ENCODE results near the gene RHEBL1. TPM values are rescaled to one million over a fixed set of nuclear protein-coding genes. Genes with fewer than 3 reads are reported as not detected.

The RHEBL1 gene
- total and polyA plus RNA-seq, 2 of the 8 experiments (the other 6 are each of a cell fraction or from before 2014, with no cell fraction given), result 7.5 to 9.4 TPM

DNA sequence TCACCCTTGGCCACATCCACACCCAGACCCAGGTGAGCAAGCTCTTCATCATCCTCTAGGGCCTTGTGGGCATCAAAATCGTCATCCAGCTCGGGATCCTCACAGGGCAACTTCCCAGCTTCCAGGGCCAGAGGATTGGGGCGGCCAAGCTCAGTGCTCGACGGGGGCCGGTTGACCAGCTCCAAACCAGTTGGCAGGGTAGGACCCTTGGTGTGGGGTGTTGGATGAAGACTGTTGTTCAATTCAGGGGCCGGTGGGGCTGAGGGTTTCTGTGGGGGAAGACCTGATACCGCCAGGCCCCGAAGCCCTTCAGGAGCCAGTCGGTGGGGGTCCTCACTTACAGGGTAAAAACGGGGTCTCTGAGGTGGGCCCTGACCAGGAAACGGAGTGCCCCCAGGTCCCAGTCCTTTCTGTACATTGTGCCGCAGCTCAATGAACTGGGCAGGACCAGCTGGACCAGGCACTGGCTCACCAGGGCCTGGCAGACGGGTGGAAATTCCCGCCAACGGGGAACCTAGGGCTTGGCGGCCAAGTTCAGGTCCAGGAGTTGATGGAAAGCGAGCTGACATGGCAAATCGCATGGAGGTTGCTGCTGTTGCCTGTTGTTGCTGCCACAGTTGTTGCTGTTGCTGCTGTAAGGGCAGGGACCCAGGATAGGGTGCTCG is 31.4 kb downstream of the RHEBL1 start:
- no peak for TF ChIP-seq KDM1A (IDR thresholded peaks at IDR 0.05; ENCODE audit: borderline replicate concordance, low read length)
- TF ChIP-seq, protein P1, sequence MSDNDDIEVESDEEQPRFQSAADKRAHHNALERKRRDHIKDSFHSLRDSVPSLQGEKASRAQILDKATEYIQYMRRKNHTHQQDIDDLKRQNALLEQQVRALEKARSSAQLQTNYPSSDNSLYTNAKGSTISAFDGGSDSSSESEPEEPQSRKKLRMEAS (IDR thresholded peaks at IDR 0.05), result no peak
- TF ChIP-seq TEAD4 (IDR thresholded peaks at IDR 0.05; ENCODE audit: low read depth, low read length), result no peak
- TF ChIP-seq YY1 (IDR thresholded peaks at IDR 0.05; ENCODE audit: low read depth, low read length), result no peak
- TF ChIP-seq RXRA (IDR thresholded peaks at IDR 0.05; ENCODE audit: insufficient read depth, low read depth, low read length), result no peak
- no peak for TF ChIP-seq SP1 (IDR thresholded peaks at IDR 0.05; ENCODE audit: low read depth, low read length)
- no peak for TF ChIP-seq PHF8 (conservative IDR thresholded peaks at IDR 0.05; ENCODE audit: low read depth, low read length)
- no peak for TF ChIP-seq SRF (IDR thresholded peaks at IDR 0.05; ENCODE audit: low read depth, low read length)
- TF ChIP-seq EZH2 (IDR thresholded peaks at IDR 0.05; ENCODE audit: low read depth, low read length, severe bottlenecking), result no peak
- no peak for TF ChIP-seq FOSL1 (IDR thresholded peaks at IDR 0.05; ENCODE audit: insufficient read depth, low read depth, low read length)
- TF ChIP-seq POLR2A (IDR thresholded peaks at IDR 0.05; ENCODE audit: control extremely low read depth in 1 of 2, low read depth in 2 of 2, low read length in 2 of 2), result no peak
- H3K4me2 ChIP-seq (ENCODE audit: insufficient read depth in 1 of 2, low read depth in 2 of 2, low read length in 2 of 2), result no peak overlapping the region
- H4K20me1 ChIP-seq (replicated peaks in 1 of 2; ENCODE audit: control insufficient read depth in 1 of 2, insufficient read depth in 2 of 2, low read length in 2 of 2), result peaks cover 11 to 27% of the 10 kb centered on the region in 2 experiments
- no peak overlapping the region for H2AFZ ChIP-seq (ENCODE audit: low read length)
- H3K14ac ChIP-seq (ENCODE audit: insufficient read length), result no peak overlapping the region
- no peak overlapping the region for H2BK15ac ChIP-seq (ENCODE audit: low read length)
- no peak overlapping the region for H2AK5ac ChIP-seq (ENCODE audit: low read depth, low read length)
- POLR2A ChIA-PET (ENCODE audit: partially characterized antibody), result interaction anchor here (0.6 to 22.2 kb wide), 7 partner anchors 2 to 375 kb away, joined by 3 to 339 read pairs (median 4); partner anchors contain the start of gene KMT2D
- no peak overlapping the region for H4K8ac ChIP-seq (ENCODE audit: extremely low read depth, insufficient read depth, low read length)
- FAIRE-seq (no peak), DNase-seq (ENCODE audit: low read depth in 1 of 2, low spot score in 2 of 2) (no peak)
- no peak overlapping the region for H4K5ac ChIP-seq (ENCODE audit: insufficient read length, low read depth, low read length)
- no peak overlapping the region for H4K91ac ChIP-seq (replicated peaks; ENCODE audit: insufficient read length, low read length)
- H3K4me3 ChIP-seq (ENCODE audit: extremely low read depth in 1 of 4, insufficient read depth in 2 of 4, low read depth in 3 of 4, low read length in 4 of 4), result no peak overlapping the region
- no peaks in the 10 kb centered on the region for H3K23me2 ChIP-seq (ENCODE audit: low read depth, low read length)
- H2BK20ac ChIP-seq (ENCODE audit: low read length), result no peak overlapping the region
- H3K18ac ChIP-seq (ENCODE audit: extremely low read depth, low read length), result no peak overlapping the region
- no peaks in the 10 kb centered on the region for H3K79me2 ChIP-seq (ENCODE audit: control insufficient read depth in 1 of 2, insufficient read depth in 2 of 2, low read length in 2 of 2)
- H3K9ac ChIP-seq (replicated peaks in 1 of 4; ENCODE audit: extremely low read depth in 1 of 4, low read depth in 3 of 4, low read length in 3 of 4), result no peak overlapping the region
- H3K23ac ChIP-seq (ENCODE audit: insufficient read length), result no peak overlapping the region
- H3K79me1 ChIP-seq (ENCODE audit: low read depth, low read length), result no peaks in the 10 kb centered on the region; the same call in none of the 2 replicates
- no peaks in the 10 kb centered on the region for H3K4me1 ChIP-seq (replicated peaks in 1 of 4; ENCODE audit: control insufficient read depth in 3 of 4, insufficient read depth in 4 of 4, low read length in 3 of 4)
- H3K4ac ChIP-seq (replicated peaks; ENCODE audit: insufficient read length, low read depth, low read length), result no peak overlapping the region
- CTCF ChIA-PET (ENCODE audit: partially characterized antibody), result interaction anchor here (0.5 to 12.2 kb wide), 10 partner anchors 8 to 323 kb away, joined by 3 to 126 read pairs (median 4); no protein-coding TSS in a partner anchor
- H3K36me3 ChIP-seq (ENCODE audit: control insufficient read depth in 2 of 4, insufficient read depth in 4 of 4, low read length in 3 of 4), result peaks cover 55 to 93% (median 84%) of the 10 kb centered on the region in 4 experiments
- H3K27me3 ChIP-seq (replicated peaks in 1 of 4; ENCODE audit: control insufficient read depth in 3 of 4, extremely low read depth in 1 of 4, insufficient read depth in 3 of 4, low read length in 3 of 4), result no peaks in the 10 kb centered on the region
- H2BK5ac ChIP-seq (ENCODE audit: low read depth, low read length), result no peak overlapping the region
- no peak overlapping the region for H3K56ac ChIP-seq (replicated peaks; ENCODE audit: insufficient read length, low read depth, low read length)
- H3K27ac ChIP-seq (ENCODE audit: low read depth, low read length), result no peak overlapping the region
- no peaks in the 10 kb centered on the region for H3K9me3 ChIP-seq (ENCODE audit: insufficient read depth in 2 of 2, low read depth in 1 of 2, low read length in 1 of 2)
- no peak overlapping the region for H2BK12ac ChIP-seq (ENCODE audit: low read depth, low read length)
- H2BK120ac ChIP-seq (replicated peaks; ENCODE audit: low read depth, low read length), result no peak overlapping the region
- WGBS, 2 experiments (ENCODE audit: extremely low coverage in 1 of 2, insufficient coverage in 1 of 2, insufficient read length in 1 of 2, insufficient replicate concordance in 2 of 2, low coverage in 1 of 2, low lambda C conversion rate in 2 of 2, missing lambda C conversion rate in 1 of 2), result 93% methylated on average over 18 of the region's 20 CpGs; no CpG with 5 or more reads in 1 of the 2 experiments

Data from H1 (cell line).